RWPE2 (cell line): Measurements from ENCODE around the gene SLC12A7.
"Not testable (repeated sequence)": the region's sequence is repeated elsewhere in the genome, so short reads cannot be mapped to it uniquely, and the experiment has no call there.

Experiments
- ATAC-seq: fragments of 200-7000 bp; cut with Tn5 transposase; 3 replicates; pipeline ENCODE4 v1.9.1; 2021; ENCODE audit warnings: low read depth
- DNase-seq: peaks from one replicate; pipeline ENCODE4 v3.0.0-alpha.2; 2020; ENCODE audit warnings: low spot score
- H3K27ac ChIP-seq: fragments of 450-650 bp; 2 replicates; pipeline ENCODE4 v1.5.1; 2017; ENCODE audit warnings: mild to moderate bottlenecking; ENCODE audit not compliant: poor library complexity, severe bottlenecking
- H3K27me3 ChIP-seq: fragments of 250-450 bp; sonication (Bioruptor Pico); 2 replicates; pipeline ENCODE4 v1.5.1; 2021; ENCODE audit warnings: mild to moderate bottlenecking, moderate library complexity; ENCODE audit not compliant: insufficient read depth, poor library complexity, severe bottlenecking
- H3K36me3 ChIP-seq: fragments of 250-450 bp; sonication (Bioruptor Pico); 2 replicates; pipeline ENCODE4 v1.5.1; 2020; ENCODE audit warnings: low read depth, mild to moderate bottlenecking, moderate library complexity
- H3K4me1 ChIP-seq: fragments of 250-450 bp; sonication (Bioruptor Pico); 2 replicates; pipeline ENCODE4 v1.5.1; 2021; ENCODE audit warnings: mild to moderate bottlenecking, moderate library complexity; ENCODE audit not compliant: insufficient read depth, poor library complexity, severe bottlenecking
- H3K4me3 ChIP-seq: fragments of 250-450 bp; sonication (Bioruptor Pico); 2 replicates; pipeline ENCODE4 v1.5.1; 2021; ENCODE audit warnings: mild to moderate bottlenecking, moderate library complexity; ENCODE audit not compliant: severe bottlenecking
- H3K9me3 ChIP-seq: fragments of 250-450 bp; sonication (Bioruptor Pico); 2 replicates; pipeline ENCODE4 v1.5.1; 2021; ENCODE audit warnings: mild to moderate bottlenecking, moderate library complexity; ENCODE audit not compliant: severe bottlenecking
- CTCF ChIP-seq: fragments of 450-650 bp; IDR thresholded peaks from one replicate; pipeline ENCODE4 v1.5.1; 2017; ENCODE audit warnings: mild to moderate bottlenecking, moderate library complexity; ENCODE audit not compliant: poor library complexity, severe bottlenecking

SLC12A7 gene

GRCh38 chr5:1026700-1027621, 84.9 kb downstream of the SLC12A7 start:
- H3K27ac ChIP-seq = no peak overlapping the region
- DNase-seq (no peak), ATAC-seq (no peak)
- no peak overlapping the region for H3K4me3 ChIP-seq
- no peaks in the 10 kb centered on the region for H3K36me3 ChIP-seq
- no peaks in the 10 kb centered on the region for H3K4me1 ChIP-seq
- no peak for TF ChIP-seq CTCF
- peaks cover 11% of the 10 kb centered on the region for H3K27me3 ChIP-seq
- H3K9me3 ChIP-seq = no peaks in the 10 kb centered on the region

GRCh38 chr5:1021969-1022336, 89.9 kb downstream of the SLC12A7 start:
- not testable (repeated sequence) for H3K4me1 ChIP-seq, H3K27ac ChIP-seq, DNase-seq

GRCh38 chr5:1021136-1021968, 90.5 kb downstream of the SLC12A7 start:
- Histone ChIP-seq H3K27me3 (peaks cover 12% of the 10 kb centered on the region), H3K4me1 (no peaks in the 10 kb centered on the region), H3K27ac (no peak overlapping the region), H3K36me3 (no peaks in the 10 kb centered on the region), H3K9me3 (no peaks in the 10 kb centered on the region), H3K4me3 (no peak overlapping the region)
- ATAC-seq (no peak), DNase-seq (no peak)
- no peak for TF ChIP-seq CTCF

More at GRCh38 chr5:1021969-1022336, 89.9 kb downstream of the SLC12A7 start:
- not testable (repeated sequence) for ATAC-seq, H3K27me3 ChIP-seq, H3K4me3 ChIP-seq, H3K36me3 ChIP-seq, H3K9me3 ChIP-seq

GRCh38 chr5:1020452-1020961, 91.4 kb downstream of the SLC12A7 start:
- H3K27ac ChIP-seq = no peak overlapping the region
- H3K36me3 ChIP-seq = no peaks in the 10 kb centered on the region
- H3K27me3 ChIP-seq = peaks cover 20% of the 10 kb centered on the region
- no peak for DNase-seq
- H3K4me3 ChIP-seq = no peak overlapping the region
- H3K9me3 ChIP-seq = no peaks in the 10 kb centered on the region
- TF ChIP-seq CTCF = no peak
- no peaks in the 10 kb centered on the region for H3K4me1 ChIP-seq
- ATAC-seq = no peak
